K562 (cell line): Measurements from ENCODE around the gene WDR20.

Experiments
- TARDBP ChIP-seq: fragments of 450-650 bp; IDR thresholded peaks from 2 replicates; pipeline ENCODE4 v1.6.1; 2016
- TF ChIP-seq, protein P1 (sequence below): sonication (generic); formaldehyde crosslinking; IDR thresholded peaks from 2 replicates; pipeline ENCODE4 v1.8.0; 2022; ENCODE audit warnings: mild to moderate bottlenecking, missing genetic modification reagents

DNA sequence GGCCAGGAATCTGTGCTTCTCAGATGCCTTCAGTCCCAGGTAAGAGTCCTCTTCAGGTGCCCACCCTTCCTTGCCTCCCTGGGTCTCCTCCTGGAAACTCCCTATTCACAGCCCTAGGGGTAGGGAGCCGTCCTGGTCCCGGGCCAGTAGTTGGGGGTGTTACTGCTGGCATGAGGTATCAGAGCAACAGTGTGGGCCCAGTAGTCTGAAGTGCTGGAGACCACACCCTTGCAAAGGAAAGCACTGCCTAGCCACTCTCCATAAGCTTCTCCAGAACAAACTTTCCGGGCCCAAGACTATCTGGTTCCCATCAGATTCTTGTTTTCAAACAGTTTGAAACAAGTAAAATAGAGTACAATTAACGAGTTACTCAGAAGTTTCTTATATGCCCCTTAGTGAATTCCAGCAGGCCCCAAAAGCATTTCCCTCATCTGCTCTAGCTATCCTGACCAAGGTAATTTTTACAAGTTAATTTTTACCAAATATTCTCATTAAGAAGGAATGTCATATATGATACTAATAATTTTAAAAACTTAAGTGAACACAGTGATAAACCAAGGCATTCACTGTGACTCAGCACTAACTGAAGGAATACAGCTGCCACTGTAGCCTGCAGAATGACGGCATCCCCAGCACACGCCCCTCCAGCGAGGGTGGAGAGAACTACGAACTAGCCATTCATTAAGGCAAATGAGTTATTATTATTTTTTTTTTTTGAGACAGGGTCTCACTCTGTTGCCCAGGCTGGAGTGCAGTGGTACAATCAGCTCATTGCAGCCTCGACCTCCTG, 115.9 kb downstream of the WDR20 start:
- TF ChIP-seq, protein P1, sequence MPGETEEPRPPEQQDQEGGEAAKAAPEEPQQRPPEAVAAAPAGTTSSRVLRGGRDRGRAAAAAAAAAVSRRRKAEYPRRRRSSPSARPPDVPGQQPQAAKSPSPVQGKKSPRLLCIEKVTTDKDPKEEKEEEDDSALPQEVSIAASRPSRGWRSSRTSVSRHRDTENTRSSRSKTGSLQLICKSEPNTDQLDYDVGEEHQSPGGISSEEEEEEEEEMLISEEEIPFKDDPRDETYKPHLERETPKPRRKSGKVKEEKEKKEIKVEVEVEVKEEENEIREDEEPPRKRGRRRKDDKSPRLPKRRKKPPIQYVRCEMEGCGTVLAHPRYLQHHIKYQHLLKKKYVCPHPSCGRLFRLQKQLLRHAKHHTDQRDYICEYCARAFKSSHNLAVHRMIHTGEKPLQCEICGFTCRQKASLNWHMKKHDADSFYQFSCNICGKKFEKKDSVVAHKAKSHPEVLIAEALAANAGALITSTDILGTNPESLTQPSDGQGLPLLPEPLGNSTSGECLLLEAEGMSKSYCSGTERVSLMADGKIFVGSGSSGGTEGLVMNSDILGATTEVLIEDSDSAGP: no peak
- TF ChIP-seq TARDBP: no peak
